KMS-11 (cell line): ENCODE measurements around the gene LAPTM5.

Experiments
- H2AFZ ChIP-seq: fragments of 200-600 bp; sonication (generic); 2 replicates; pipeline ENCODE4 v1.6.1; 2016; ENCODE audit warnings: antibody characterized with exemption, mixed run types, low read depth
- H3K27ac ChIP-seq: fragments of 200-600 bp; sonication (generic); 2 replicates; pipeline ENCODE4 v1.6.1; 2016; ENCODE audit warnings: mild to moderate bottlenecking, mixed run types
- H3K27me3 ChIP-seq: fragments of 200-600 bp; sonication (generic); 2 replicates; pipeline ENCODE4 v1.6.1; 2017; ENCODE audit warnings: mild to moderate bottlenecking, low read depth, mixed run types, moderate library complexity; ENCODE audit not compliant: insufficient read depth
- H3K36me3 ChIP-seq: fragments of 200-600 bp; sonication (generic); 2 replicates; pipeline ENCODE4 v1.6.1; 2017; ENCODE audit warnings: mild to moderate bottlenecking, mixed run types; ENCODE audit not compliant: insufficient read depth
- H3K4me1 ChIP-seq: fragments of 200-600 bp; sonication (generic); 2 replicates; pipeline ENCODE4 v1.6.1; 2016; ENCODE audit warnings: mild to moderate bottlenecking, low read depth, mixed run types; ENCODE audit not compliant: poor library complexity, severe bottlenecking
- H3K4me2 ChIP-seq: fragments of 200-600 bp; sonication (generic); 2 replicates; pipeline ENCODE4 v1.7.0; 2016; ENCODE audit warnings: mild to moderate bottlenecking, mixed run types
- H3K4me3 ChIP-seq: fragments of 200-600 bp; sonication (generic); IDR thresholded peaks from 2 replicates; pipeline ENCODE4 v1.6.1; 2017; ENCODE audit warnings: low read depth, low read length, mixed read lengths; ENCODE audit not compliant: insufficient read depth
- H3K79me2 ChIP-seq: fragments of 200-600 bp; sonication (generic); 2 replicates; pipeline ENCODE4 v1.6.1; 2016; ENCODE audit warnings: low read depth, mixed run types; ENCODE audit not compliant: insufficient read depth
- H3K9ac ChIP-seq: fragments of 200-600 bp; sonication (generic); 2 replicates; pipeline ENCODE4 v1.6.1; 2016; ENCODE audit warnings: mild to moderate bottlenecking, mixed run types
- H4K20me1 ChIP-seq: fragments of 200-600 bp; sonication (generic); 2 replicates; pipeline ENCODE4 v1.6.1; 2016; ENCODE audit warnings: mild to moderate bottlenecking, mixed run types; ENCODE audit not compliant: insufficient read depth
- CTCF ChIP-seq: fragments of 200-600 bp; sonication (generic); conservative IDR thresholded peaks from 2 replicates; pipeline ENCODE4 v1.6.1; 2017; ENCODE audit warnings: low read depth, mild to moderate bottlenecking, antibody characterized with exemption, low read length, moderate library complexity, mixed read lengths

The LAPTM5 gene

GRCh38 chr1:30765556-30766434 lies 8.2 kb upstream of the LAPTM5 start:
- Histone ChIP-seq H3K9ac (no peak overlapping the region), H3K4me1 (peaks cover 13% of the 10 kb centered on the region), H2AFZ (no peak overlapping the region), H3K36me3 (no peaks in the 10 kb centered on the region), H3K79me2 (no peaks in the 10 kb centered on the region), H4K20me1 (no peaks in the 10 kb centered on the region), H3K4me3 (no peak overlapping the region), H3K27me3 (no peaks in the 10 kb centered on the region; the same call in 1 of the 2 replicates), H3K27ac (no peak overlapping the region), H3K4me2 (no peak overlapping the region)
- no peak for TF ChIP-seq CTCF

GRCh38 chr1:30764939-30765555 lies 7.5 kb upstream of the LAPTM5 start:
- TF ChIP-seq CTCF, result no peak
- H3K4me3 ChIP-seq, result no peak overlapping the region

GRCh38 chr1:30764396-30764795 lies 6.8 kb upstream of the LAPTM5 start:
- Histone ChIP-seq H3K79me2 (no peaks in the 10 kb centered on the region), H3K27ac (no peak overlapping the region), H3K4me3 (no peak overlapping the region), H2AFZ (no peak overlapping the region), H4K20me1 (no peaks in the 10 kb centered on the region), H3K27me3 (no peaks in the 10 kb centered on the region; the same call in 1 of the 2 replicates), H3K36me3 (no peaks in the 10 kb centered on the region), H3K4me2 (no peak overlapping the region), H3K9ac (no peak overlapping the region), H3K4me1 (peaks cover 13% of the 10 kb centered on the region)
- TF ChIP-seq CTCF, result no peak

More at GRCh38 chr1:30764939-30765555, 7.5 kb upstream of the LAPTM5 start:
- H3K4me2 ChIP-seq, result no peak overlapping the region
- H3K27ac ChIP-seq, result no peak overlapping the region
- H3K9ac ChIP-seq, result no peak overlapping the region
- no peaks in the 10 kb centered on the region for H3K36me3 ChIP-seq
- H4K20me1 ChIP-seq, result no peaks in the 10 kb centered on the region
- no peaks in the 10 kb centered on the region for H3K79me2 ChIP-seq
- H3K27me3 ChIP-seq, result no peaks in the 10 kb centered on the region; the same call in 1 of the 2 replicates
- H3K4me1 ChIP-seq, result peaks cover 13% of the 10 kb centered on the region
- H2AFZ ChIP-seq, result no peak overlapping the region

- Histone ChIP-seq H2AFZ (no peak overlapping the region), H3K4me2 (no peak overlapping the region), H3K4me3 (no peak overlapping the region), H3K27me3 (no peaks in the 10 kb centered on the region; the same call in 1 of the 2 replicates), H3K36me3 (no peaks in the 10 kb centered on the region), H3K79me2 (no peaks in the 10 kb centered on the region), H3K4me1 (peaks cover 17% of the 10 kb centered on the region), H3K9ac (no peak overlapping the region), H4K20me1 (no peaks in the 10 kb centered on the region), H3K27ac (no peak overlapping the region)
- TF ChIP-seq CTCF, result no peak
Observed at GRCh38 chr1:30763651-30764248, 6.2 kb upstream of the LAPTM5 start.
